PC-9 (cell line): ENCODE measurements around the gene PLEKHH2.

ENCODE experiments used
- EZH2 ChIP-seq: fragments of 200-600 bp; sonication (generic); IDR thresholded peaks from 2 replicates; pipeline ENCODE4 v1.8.0; 2017; ENCODE audit warnings: antibody characterized with exemption, low read depth
- TF ChIP-seq, protein P1 (sequence below): fragments of 200-600 bp; sonication (generic); conservative IDR thresholded peaks from 2 replicates; pipeline ENCODE4 v1.6.1; 2017; ENCODE audit warnings: mixed run types, antibody characterized with exemption, mild to moderate bottlenecking, moderate library complexity

GRCh38 chr2:43754180-43754579 is 117.1 kb downstream of the PLEKHH2 start:
- TF ChIP-seq, protein P1, sequence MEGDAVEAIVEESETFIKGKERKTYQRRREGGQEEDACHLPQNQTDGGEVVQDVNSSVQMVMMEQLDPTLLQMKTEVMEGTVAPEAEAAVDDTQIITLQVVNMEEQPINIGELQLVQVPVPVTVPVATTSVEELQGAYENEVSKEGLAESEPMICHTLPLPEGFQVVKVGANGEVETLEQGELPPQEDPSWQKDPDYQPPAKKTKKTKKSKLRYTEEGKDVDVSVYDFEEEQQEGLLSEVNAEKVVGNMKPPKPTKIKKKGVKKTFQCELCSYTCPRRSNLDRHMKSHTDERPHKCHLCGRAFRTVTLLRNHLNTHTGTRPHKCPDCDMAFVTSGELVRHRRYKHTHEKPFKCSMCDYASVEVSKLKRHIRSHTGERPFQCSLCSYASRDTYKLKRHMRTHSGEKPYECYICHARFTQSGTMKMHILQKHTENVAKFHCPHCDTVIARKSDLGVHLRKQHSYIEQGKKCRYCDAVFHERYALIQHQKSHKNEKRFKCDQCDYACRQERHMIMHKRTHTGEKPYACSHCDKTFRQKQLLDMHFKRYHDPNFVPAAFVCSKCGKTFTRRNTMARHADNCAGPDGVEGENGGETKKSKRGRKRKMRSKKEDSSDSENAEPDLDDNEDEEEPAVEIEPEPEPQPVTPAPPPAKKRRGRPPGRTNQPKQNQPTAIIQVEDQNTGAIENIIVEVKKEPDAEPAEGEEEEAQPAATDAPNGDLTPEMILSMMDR, result no peak
- TF ChIP-seq EZH2, result no peak
